Tibial nerve (tissue), 3 donors: ENCODE data around the gene CCN2.

Source experiments
- POLR2A ChIP-seq, 2 donors: fragments of 450-650 bp; IDR thresholded peaks; one replicate each; pipeline ENCODE4 v1.6.1; 2017; ENCODE audit warnings: antibody characterized with exemption in 2 of 2, mild to moderate bottlenecking in 2 of 2, moderate library complexity in 2 of 2
- TF ChIP-seq, protein P1 (sequence below), 5 experiments: fragments of 200-600 bp in 3 of 5; fragments of 450-650 bp in 2 of 5; sonication (generic) in 3 of 5; IDR thresholded peaks; one replicate each; pipeline ENCODE4 v1.5.1; 2016 to 2019; ENCODE audit warnings: antibody characterized with exemption in 5 of 5, mild to moderate bottlenecking in 3 of 5, moderate library complexity in 2 of 5

DNA sequence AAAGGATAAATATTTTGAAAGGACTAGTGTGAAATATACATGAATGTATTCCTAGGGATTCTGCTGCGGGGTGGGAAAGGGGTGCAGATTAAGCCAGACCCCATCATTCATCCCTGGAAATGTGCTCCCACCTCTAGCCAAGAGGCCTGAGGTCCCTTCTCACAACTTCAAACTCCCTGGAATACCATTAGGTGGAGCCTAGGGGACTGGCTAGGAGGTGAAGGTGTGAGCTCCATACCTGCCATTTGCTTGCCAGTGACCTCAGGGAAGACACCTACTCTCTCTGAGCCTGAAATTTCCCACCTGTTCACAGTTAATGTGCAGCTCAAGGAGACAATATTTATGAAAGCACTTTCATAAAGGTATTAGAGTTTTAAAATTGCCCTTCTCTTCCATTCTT, 4.7 kb upstream of the CCN2 start:
- TF ChIP-seq, protein P1, sequence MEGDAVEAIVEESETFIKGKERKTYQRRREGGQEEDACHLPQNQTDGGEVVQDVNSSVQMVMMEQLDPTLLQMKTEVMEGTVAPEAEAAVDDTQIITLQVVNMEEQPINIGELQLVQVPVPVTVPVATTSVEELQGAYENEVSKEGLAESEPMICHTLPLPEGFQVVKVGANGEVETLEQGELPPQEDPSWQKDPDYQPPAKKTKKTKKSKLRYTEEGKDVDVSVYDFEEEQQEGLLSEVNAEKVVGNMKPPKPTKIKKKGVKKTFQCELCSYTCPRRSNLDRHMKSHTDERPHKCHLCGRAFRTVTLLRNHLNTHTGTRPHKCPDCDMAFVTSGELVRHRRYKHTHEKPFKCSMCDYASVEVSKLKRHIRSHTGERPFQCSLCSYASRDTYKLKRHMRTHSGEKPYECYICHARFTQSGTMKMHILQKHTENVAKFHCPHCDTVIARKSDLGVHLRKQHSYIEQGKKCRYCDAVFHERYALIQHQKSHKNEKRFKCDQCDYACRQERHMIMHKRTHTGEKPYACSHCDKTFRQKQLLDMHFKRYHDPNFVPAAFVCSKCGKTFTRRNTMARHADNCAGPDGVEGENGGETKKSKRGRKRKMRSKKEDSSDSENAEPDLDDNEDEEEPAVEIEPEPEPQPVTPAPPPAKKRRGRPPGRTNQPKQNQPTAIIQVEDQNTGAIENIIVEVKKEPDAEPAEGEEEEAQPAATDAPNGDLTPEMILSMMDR (IDR thresholded peaks at IDR 0.05) = no peak
- TF ChIP-seq POLR2A (IDR thresholded peaks at IDR 0.05) = no peak
